SU-DHL-6 (cell line): ENCODE results near the gene HS3ST3B1.

ENCODE experiments used
- CTCF ChIP-seq: fragments of 200-600 bp; sonication (generic); IDR thresholded peaks from one replicate; pipeline ENCODE4 v1.5.1; 2017; ENCODE audit warnings: antibody characterized with exemption, mild to moderate bottlenecking, low read length, moderate library complexity; ENCODE audit not compliant: insufficient read depth, poor library complexity, severe bottlenecking
- EZH2phosphoT487 ChIP-seq: fragments of 200-600 bp; sonication (generic), shearing (Covaris generic); conservative IDR thresholded peaks from 2 replicates; pipeline ENCODE4 v1.6.1; 2018; ENCODE audit warnings: mild to moderate bottlenecking, antibody characterized with exemption, low read length, moderate library complexity, mixed read lengths

DNA sequence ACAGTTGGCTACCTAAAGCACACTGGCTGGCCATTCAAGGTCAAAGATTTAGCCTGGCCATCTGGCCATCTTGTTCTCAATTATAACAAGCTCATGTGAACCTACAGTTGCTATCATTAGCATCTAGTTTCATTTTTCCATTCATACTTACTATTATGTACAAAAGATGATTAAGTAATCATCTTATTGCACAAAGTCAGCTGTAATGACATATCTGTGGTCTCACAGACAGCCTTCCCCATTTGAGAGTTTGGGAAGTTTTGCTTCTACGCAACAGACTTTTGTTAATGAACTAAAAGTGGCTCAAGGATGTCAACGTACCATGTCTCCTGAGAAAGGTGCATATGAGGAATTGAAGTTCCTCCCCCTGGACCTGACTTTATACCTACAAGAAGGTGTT lies 51.3 kb downstream of the HS3ST3B1 start:
- TF ChIP-seq CTCF (no peak), EZH2phosphoT487 (no peak)
